ENCODE data around the gene BMP7.
"Not testable (repeated sequence)": the region's sequence is repeated elsewhere in the genome, so short reads cannot be mapped to it uniquely, and the experiment has no call there.

Gene BMP7

GRCh38 chr20:57239324-57239723 lies 27.1 kb downstream of the BMP7 start:
- not testable (repeated sequence) for H3K27me3 ChIP-seq (ENCODE audit: insufficient read depth, low read length); H3K27ac ChIP-seq (ENCODE audit: low read depth, low read length); H3K36me3 ChIP-seq (ENCODE audit: insufficient read depth, low read length); H3K4me3 ChIP-seq (ENCODE audit: low read depth, low read length); H3K4me1 ChIP-seq (ENCODE audit: control insufficient read depth, insufficient read depth, low read length, unreplicated experiment); H3K79me2 ChIP-seq (ENCODE audit: control insufficient read depth, insufficient read depth, low read length, unreplicated experiment); H2AFZ ChIP-seq (ENCODE audit: low read length, unreplicated experiment)

- Histone ChIP-seq H3K27me3 (ENCODE audit: insufficient read depth, low read length) (no peaks in the 10 kb centered on the region), H3K4me1 (ENCODE audit: control insufficient read depth, insufficient read depth, low read length, unreplicated experiment) (no peaks in the 10 kb centered on the region), H3K27ac (ENCODE audit: low read depth, low read length) (no peak overlapping the region), H3K79me2 (ENCODE audit: control insufficient read depth, insufficient read depth, low read length, unreplicated experiment) (no peaks in the 10 kb centered on the region), H2AFZ (ENCODE audit: low read length, unreplicated experiment) (no peak overlapping the region), H3K4me3 (ENCODE audit: low read depth, low read length) (no peak overlapping the region), H3K36me3 (ENCODE audit: insufficient read depth, low read length) (no peaks in the 10 kb centered on the region)
These were observed 28.4 kb downstream of the BMP7 start for GRCh38 chr20:57238089-57238488.

- H3K79me2 ChIP-seq (ENCODE audit: control insufficient read depth, insufficient read depth, low read length, unreplicated experiment) = no peaks in the 10 kb centered on the region
These were observed 28.9 kb downstream of the BMP7 start for GRCh38 chr20:57237585-57237953.

DNA sequence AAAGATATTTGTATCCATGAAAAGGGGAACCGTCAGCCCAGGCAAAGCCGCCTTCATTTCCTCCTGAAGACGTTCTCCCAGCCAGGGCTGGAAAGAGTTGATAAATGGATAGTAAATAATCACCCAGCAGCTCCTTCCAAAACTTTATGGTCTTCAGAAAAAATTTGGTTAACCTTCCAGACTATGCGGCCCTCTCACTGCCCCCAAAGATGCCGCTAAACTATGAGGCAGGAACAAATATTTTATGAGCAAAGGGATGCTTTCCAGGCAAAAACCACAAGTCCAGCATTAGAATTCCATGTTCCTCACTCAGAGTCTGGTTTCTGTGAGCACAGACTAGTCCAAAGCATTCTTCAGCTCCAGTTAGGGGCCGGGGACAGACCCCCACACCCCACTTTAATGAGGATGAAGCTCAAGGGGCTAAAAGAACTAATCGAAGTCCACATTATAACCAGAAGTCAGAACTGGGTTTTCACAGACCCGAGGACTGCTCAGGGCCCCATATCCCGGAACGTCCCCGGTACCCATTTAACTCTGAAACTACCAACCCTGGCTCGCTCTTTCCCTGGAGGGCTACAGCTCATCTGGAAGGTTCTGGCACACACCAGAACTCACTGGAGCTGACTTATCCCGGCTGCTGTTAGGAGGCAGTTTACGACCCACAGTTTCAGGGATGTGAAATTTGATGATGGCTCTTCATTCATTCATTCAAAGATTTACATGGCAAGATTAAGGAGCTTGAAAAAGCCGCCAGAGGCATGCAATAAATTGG lies 29.4 kb downstream of the BMP7 start:
- no peaks in the 10 kb centered on the region for H3K79me2 ChIP-seq (ENCODE audit: control insufficient read depth, insufficient read depth, low read length, unreplicated experiment)
- H3K27me3 ChIP-seq (ENCODE audit: insufficient read depth, low read length) = no peaks in the 10 kb centered on the region
- no peaks in the 10 kb centered on the region for H3K4me1 ChIP-seq (ENCODE audit: control insufficient read depth, insufficient read depth, low read length, unreplicated experiment)
- H2AFZ ChIP-seq (ENCODE audit: low read length, unreplicated experiment) = no peak overlapping the region
- no peak overlapping the region for H3K27ac ChIP-seq (ENCODE audit: low read depth, low read length)
- H3K36me3 ChIP-seq (ENCODE audit: insufficient read depth, low read length) = no peaks in the 10 kb centered on the region
- H3K4me3 ChIP-seq (ENCODE audit: low read depth, low read length) = no peak overlapping the region

More at GRCh38 chr20:57237585-57237953, 28.9 kb downstream of the BMP7 start:
- Histone ChIP-seq H3K4me3 (ENCODE audit: low read depth, low read length) (no peak overlapping the region), H3K36me3 (ENCODE audit: insufficient read depth, low read length) (no peaks in the 10 kb centered on the region), H3K27ac (ENCODE audit: low read depth, low read length) (no peak overlapping the region), H3K27me3 (ENCODE audit: insufficient read depth, low read length) (no peaks in the 10 kb centered on the region), H2AFZ (ENCODE audit: low read length, unreplicated experiment) (no peak overlapping the region), H3K4me1 (ENCODE audit: control insufficient read depth, insufficient read depth, low read length, unreplicated experiment) (no peaks in the 10 kb centered on the region)

- no peak overlapping the region for H2AFZ ChIP-seq (ENCODE audit: low read length, unreplicated experiment)
- no peak overlapping the region for H3K4me3 ChIP-seq (ENCODE audit: low read depth, low read length)
- H3K36me3 ChIP-seq (ENCODE audit: insufficient read depth, low read length) = no peaks in the 10 kb centered on the region
- no peaks in the 10 kb centered on the region for H3K4me1 ChIP-seq (ENCODE audit: control insufficient read depth, insufficient read depth, low read length, unreplicated experiment)
- H3K27me3 ChIP-seq (ENCODE audit: insufficient read depth, low read length) = no peaks in the 10 kb centered on the region
- no peak overlapping the region for H3K27ac ChIP-seq (ENCODE audit: low read depth, low read length)
- H3K79me2 ChIP-seq (ENCODE audit: control insufficient read depth, insufficient read depth, low read length, unreplicated experiment) = no peaks in the 10 kb centered on the region
These were observed 31.7 kb downstream of the BMP7 start for GRCh38 chr20:57234556-57235251.

DNA sequence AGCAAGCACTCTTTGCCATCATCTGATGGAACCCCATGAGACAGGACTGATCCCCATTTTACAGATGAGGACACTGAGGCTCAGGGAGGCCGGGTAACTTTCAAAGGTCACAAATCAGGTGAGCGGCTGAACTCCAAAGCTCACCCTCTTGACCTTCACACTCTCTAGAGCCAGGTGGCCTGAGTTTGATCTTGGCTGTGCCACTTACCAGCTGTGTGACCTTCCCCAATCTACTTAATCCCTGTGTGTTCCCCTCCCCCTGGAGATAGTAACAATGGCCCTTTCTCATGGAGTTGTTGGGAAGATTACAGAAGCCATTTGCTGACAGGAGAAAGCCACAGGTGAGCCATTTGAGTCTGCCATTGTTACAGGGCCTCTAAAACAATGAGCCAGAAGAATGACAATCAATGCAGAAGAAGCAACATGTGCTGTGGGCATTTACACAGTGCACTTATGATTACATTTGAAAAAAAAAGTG lies 34.5 kb downstream of the BMP7 start:
- Histone ChIP-seq H2AFZ (ENCODE audit: low read length, unreplicated experiment) (no peak overlapping the region), H3K27me3 (ENCODE audit: insufficient read depth, low read length) (no peaks in the 10 kb centered on the region), H3K36me3 (ENCODE audit: insufficient read depth, low read length) (no peaks in the 10 kb centered on the region), H3K4me3 (ENCODE audit: low read depth, low read length) (no peak overlapping the region), H3K79me2 (ENCODE audit: control insufficient read depth, insufficient read depth, low read length, unreplicated experiment) (no peaks in the 10 kb centered on the region), H3K4me1 (ENCODE audit: control insufficient read depth, insufficient read depth, low read length, unreplicated experiment) (no peaks in the 10 kb centered on the region), H3K27ac (ENCODE audit: low read depth, low read length) (no peak overlapping the region)

DNA sequence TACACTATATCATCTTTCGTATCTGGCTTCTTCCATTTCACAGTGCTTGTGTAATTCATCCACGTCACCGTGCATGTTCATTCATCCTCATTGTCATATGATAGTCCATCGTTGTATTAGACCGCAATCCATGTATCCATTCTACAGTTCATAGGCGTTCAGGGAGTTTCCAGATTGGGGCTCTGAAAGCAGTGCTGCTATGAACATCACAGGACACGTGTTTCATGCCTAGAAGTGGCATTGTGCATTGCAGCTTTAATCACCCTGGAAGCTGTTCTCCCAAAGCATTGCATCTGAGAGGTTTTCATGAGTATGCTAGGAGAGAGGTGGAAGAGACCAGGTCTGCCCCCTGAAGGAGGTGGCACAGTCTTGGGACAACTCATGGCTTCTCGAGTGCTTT lies 35.3 kb downstream of the BMP7 start:
- Histone ChIP-seq H3K36me3 (ENCODE audit: insufficient read depth, low read length) (no peaks in the 10 kb centered on the region), H3K27ac (ENCODE audit: low read depth, low read length) (no peak overlapping the region), H3K4me1 (ENCODE audit: control insufficient read depth, insufficient read depth, low read length, unreplicated experiment) (no peaks in the 10 kb centered on the region), H3K27me3 (ENCODE audit: insufficient read depth, low read length) (no peaks in the 10 kb centered on the region), H3K79me2 (ENCODE audit: control insufficient read depth, insufficient read depth, low read length, unreplicated experiment) (no peaks in the 10 kb centered on the region), H2AFZ (ENCODE audit: low read length, unreplicated experiment) (no peak overlapping the region), H3K4me3 (ENCODE audit: low read depth, low read length) (no peak overlapping the region)

GRCh38 chr20:57230247-57230646 lies 36.2 kb downstream of the BMP7 start:
- no peaks in the 10 kb centered on the region for H3K27me3 ChIP-seq (ENCODE audit: insufficient read depth, low read length)
- H3K4me1 ChIP-seq (ENCODE audit: control insufficient read depth, insufficient read depth, low read length, unreplicated experiment) = no peaks in the 10 kb centered on the region
- H3K36me3 ChIP-seq (ENCODE audit: insufficient read depth, low read length) = no peaks in the 10 kb centered on the region
- H3K79me2 ChIP-seq (ENCODE audit: control insufficient read depth, insufficient read depth, low read length, unreplicated experiment) = no peaks in the 10 kb centered on the region
- no peak overlapping the region for H3K27ac ChIP-seq (ENCODE audit: low read depth, low read length)
- H2AFZ ChIP-seq (ENCODE audit: low read length, unreplicated experiment) = no peak overlapping the region
- no peak overlapping the region for H3K4me3 ChIP-seq (ENCODE audit: low read depth, low read length)

GRCh38 chr20:57229490-57229889 lies 37.0 kb downstream of the BMP7 start:
- H3K4me1 ChIP-seq (ENCODE audit: control insufficient read depth, insufficient read depth, low read length, unreplicated experiment) = no peaks in the 10 kb centered on the region
- no peaks in the 10 kb centered on the region for H3K27me3 ChIP-seq (ENCODE audit: insufficient read depth, low read length)
- no peak overlapping the region for H3K27ac ChIP-seq (ENCODE audit: low read depth, low read length)
- no peak overlapping the region for H2AFZ ChIP-seq (ENCODE audit: low read length, unreplicated experiment)
- no peaks in the 10 kb centered on the region for H3K36me3 ChIP-seq (ENCODE audit: insufficient read depth, low read length)
- no peaks in the 10 kb centered on the region for H3K79me2 ChIP-seq (ENCODE audit: control insufficient read depth, insufficient read depth, low read length, unreplicated experiment)
- H3K4me3 ChIP-seq (ENCODE audit: low read depth, low read length) = no peak overlapping the region

- H3K4me1 ChIP-seq (ENCODE audit: control insufficient read depth, insufficient read depth, low read length, unreplicated experiment) = no peaks in the 10 kb centered on the region
- no peaks in the 10 kb centered on the region for H3K79me2 ChIP-seq (ENCODE audit: control insufficient read depth, insufficient read depth, low read length, unreplicated experiment)
These were observed 40.6 kb downstream of the BMP7 start for GRCh38 chr20:57225830-57226229.

GRCh38 chr20:57225197-57225733 lies 41.2 kb downstream of the BMP7 start:
- Histone ChIP-seq H3K36me3 (ENCODE audit: insufficient read depth, low read length) (no peaks in the 10 kb centered on the region), H3K79me2 (ENCODE audit: control insufficient read depth, insufficient read depth, low read length, unreplicated experiment) (no peaks in the 10 kb centered on the region), H3K4me1 (ENCODE audit: control insufficient read depth, insufficient read depth, low read length, unreplicated experiment) (no peaks in the 10 kb centered on the region)

More at GRCh38 chr20:57225830-57226229, 40.6 kb downstream of the BMP7 start:
- H2AFZ ChIP-seq (ENCODE audit: low read length, unreplicated experiment) = no peak overlapping the region
- H3K27me3 ChIP-seq (ENCODE audit: insufficient read depth, low read length) = no peaks in the 10 kb centered on the region
- no peak overlapping the region for H3K4me3 ChIP-seq (ENCODE audit: low read depth, low read length)
- H3K27ac ChIP-seq (ENCODE audit: low read depth, low read length) = no peak overlapping the region
- H3K36me3 ChIP-seq (ENCODE audit: insufficient read depth, low read length) = no peaks in the 10 kb centered on the region

More at GRCh38 chr20:57225197-57225733, 41.2 kb downstream of the BMP7 start:
- no peaks in the 10 kb centered on the region for H3K27me3 ChIP-seq (ENCODE audit: insufficient read depth, low read length)
- no peak overlapping the region for H2AFZ ChIP-seq (ENCODE audit: low read length, unreplicated experiment)
- H3K4me3 ChIP-seq (ENCODE audit: low read depth, low read length) = no peak overlapping the region
- H3K27ac ChIP-seq (ENCODE audit: low read depth, low read length) = no peak overlapping the region

All from ACC112 (cell line).